Measurements from ENCODE around the gene HES5.
"Not testable (repeated sequence)": the region's sequence is repeated elsewhere in the genome, so short reads cannot be mapped to it uniquely, and the experiment has no call there.

The HES5 gene

GRCh38 chr1:2560299-2561073, 30.4 kb upstream of the HES5 start:
- no peak for DNase-seq

- DNase-seq: no peak
These were observed 29.6 kb upstream of the HES5 start for GRCh38 chr1:2559509-2560298.

GRCh38 chr1:2558861-2559260, 28.8 kb upstream of the HES5 start:
- no peak for DNase-seq

- DNase-seq: no peak
These were observed 28.4 kb upstream of the HES5 start for GRCh38 chr1:2558420-2558819.

- no peak for DNase-seq
These were observed 27.7 kb upstream of the HES5 start for GRCh38 chr1:2557482-2558400.

- no peak for DNase-seq
These were observed 26.8 kb upstream of the HES5 start for GRCh38 chr1:2556678-2557481.

GRCh38 chr1:2556277-2556677, 26.2 kb upstream of the HES5 start, which contains the start of gene TNFRSF14:
Gene TNFRSF14, plus strand, starts transcription at chr1:2556371. Its CDS starts 294 bp downstream, at chr1:2556665.
- no peak for DNase-seq

GRCh38 chr1:2555634-2556276, 25.7 kb upstream of the HES5 start:
- DNase-seq: no peak

- no peak for DNase-seq
These were observed 24.7 kb upstream of the HES5 start for GRCh38 chr1:2554621-2555387.

- DNase-seq: no peak
These were observed 24.0 kb upstream of the HES5 start for GRCh38 chr1:2553871-2554620.

GRCh38 chr1:2553076-2553475, 23.0 kb upstream of the HES5 start:
- DNase-seq: not testable (repeated sequence)

GRCh38 chr1:2552189-2552588, 22.1 kb upstream of the HES5 start:
- DNase-seq: no peak

GRCh38 chr1:2551544-2551943, 21.5 kb upstream of the HES5 start:
- not testable (repeated sequence) for DNase-seq

GRCh38 chr1:2550309-2550861, 20.3 kb upstream of the HES5 start:
- not testable (repeated sequence) for DNase-seq

- DNase-seq: not testable (repeated sequence)
These were observed 19.4 kb upstream of the HES5 start for GRCh38 chr1:2549367-2550029.

GRCh38 chr1:2548068-2548589, 18.1 kb upstream of the HES5 start:
- DNase-seq: no peak

GRCh38 chr1:2547210-2548067, 17.4 kb upstream of the HES5 start:
- no peak for DNase-seq
